Activated CD8-positive, alpha-beta memory T cell treated with anti-CD3 and anti-CD28 coated beads for 48 hours (primary cell): ENCODE measurements around the gene PRKCQ.

Source experiments
- DNase-seq, 3 experiments: peaks; one replicate each; pipeline ENCODE4 v3.0.0-alpha.2; 2020; ENCODE audit warnings: low read depth in 2 of 3, low spot score in 2 of 3

The PRKCQ gene

DNA sequence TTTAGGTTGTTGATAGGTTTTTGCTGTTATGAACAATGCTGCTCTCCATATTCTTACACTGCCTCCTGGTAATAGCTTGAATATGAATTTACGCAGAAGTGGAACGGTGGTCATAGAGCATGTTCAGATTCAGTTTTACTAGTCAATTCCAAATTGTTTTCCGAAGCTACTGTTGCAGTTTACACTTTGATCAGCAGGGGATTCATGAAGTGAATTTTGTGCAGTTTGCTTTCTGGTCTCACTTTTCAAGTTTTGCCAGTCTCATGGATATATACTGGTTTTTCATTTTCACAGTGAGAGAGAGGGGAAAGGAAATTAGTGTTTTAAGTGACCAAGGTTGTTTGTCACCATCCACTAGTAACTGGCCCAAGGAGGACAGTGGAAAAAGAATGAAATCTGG is 171.3 kb downstream of the PRKCQ start:
- DNase-seq, result no peak

- DNase-seq, result no peak
Observed at GRCh38 chr10:6407034-6407721, 172.9 kb downstream of the PRKCQ start.

DNA sequence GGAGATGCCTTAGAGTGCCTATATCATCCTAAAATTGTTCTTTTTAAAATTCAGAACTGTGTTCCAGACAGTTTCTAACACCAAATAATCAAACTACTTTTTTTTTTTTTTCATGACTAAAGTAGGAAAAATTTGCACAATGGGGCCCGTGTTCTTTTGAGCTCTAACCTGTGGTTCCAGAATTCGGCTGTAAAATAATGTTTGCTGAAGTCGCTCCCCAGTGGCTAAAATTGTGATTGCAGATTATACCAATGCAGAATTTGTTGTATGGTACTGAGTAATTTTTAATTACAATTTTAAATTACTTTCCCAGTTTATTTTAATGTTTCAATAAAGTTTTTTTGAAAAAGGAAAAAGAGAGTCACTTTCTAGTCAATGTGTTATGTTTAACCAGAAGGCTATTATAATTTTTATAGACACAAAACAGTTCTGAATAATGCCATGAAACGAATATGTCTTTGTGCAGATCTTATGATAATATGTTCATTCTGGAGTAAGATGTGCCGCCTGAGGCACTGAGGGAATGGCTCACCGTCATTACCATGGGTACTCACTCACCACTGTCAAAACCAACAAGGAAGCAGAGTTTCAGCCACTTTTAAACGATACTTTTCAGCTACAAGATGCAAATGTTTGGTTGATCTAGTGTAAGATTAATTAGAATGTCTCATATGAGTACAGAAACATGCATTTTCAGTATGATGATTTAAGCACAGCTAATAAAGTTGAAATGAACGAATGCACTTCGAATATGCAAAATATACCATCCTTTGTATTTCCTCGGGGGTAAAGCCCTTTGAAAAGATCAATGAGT is 173.6 kb downstream of the PRKCQ start:
- DNase-seq, result no peak

- DNase-seq, result no peak
Observed at GRCh38 chr10:6405713-6406112, 174.4 kb downstream of the PRKCQ start.

DNA sequence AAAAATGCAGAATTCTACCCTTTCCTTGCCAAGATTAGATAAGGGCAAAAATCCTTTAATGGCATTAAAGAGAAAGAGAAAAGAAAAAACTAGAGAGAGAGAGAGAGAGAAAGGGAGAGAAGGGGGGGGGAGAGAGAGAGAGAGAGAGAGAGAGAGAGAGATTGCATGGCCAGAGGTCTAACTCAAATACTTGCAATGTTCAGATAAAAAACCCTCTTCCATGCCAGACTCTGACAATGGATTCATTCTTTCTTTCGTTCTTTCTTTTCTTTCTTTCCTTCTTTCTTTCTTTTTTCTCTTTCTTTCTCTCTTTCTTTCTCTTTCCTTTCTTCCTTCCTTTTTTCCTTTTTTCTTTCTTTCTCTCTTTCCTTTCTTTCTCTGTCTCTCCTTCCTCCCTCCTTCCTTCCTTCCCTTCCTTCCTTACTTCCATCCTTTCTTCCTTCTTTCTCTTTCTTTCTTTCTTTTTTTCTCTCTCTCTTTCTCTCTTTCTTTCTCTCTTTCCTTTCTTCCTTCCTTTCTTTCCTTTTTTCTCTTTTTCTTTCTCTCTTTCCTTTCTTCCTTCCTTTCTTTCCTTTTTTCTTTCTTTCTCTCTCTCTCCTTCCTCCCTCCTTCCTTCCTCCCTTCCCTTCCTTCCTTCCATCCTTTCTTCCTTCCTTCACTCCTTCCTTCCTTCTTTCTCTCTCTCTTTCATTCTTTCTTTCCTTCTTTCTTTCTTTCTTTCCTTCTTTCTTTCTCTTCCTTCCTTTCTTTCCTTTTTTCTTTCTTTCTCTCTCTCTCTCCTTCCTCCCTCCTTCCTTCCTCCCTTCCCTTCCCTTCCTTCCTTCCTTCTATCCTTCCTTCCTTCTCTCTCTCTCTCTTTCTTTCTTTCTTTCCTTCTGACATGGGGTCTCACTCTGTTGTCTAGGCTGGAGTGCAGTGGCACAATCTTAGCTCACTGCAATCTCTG is 175.7 kb downstream of the PRKCQ start:
- DNase-seq, result no peak

DNA sequence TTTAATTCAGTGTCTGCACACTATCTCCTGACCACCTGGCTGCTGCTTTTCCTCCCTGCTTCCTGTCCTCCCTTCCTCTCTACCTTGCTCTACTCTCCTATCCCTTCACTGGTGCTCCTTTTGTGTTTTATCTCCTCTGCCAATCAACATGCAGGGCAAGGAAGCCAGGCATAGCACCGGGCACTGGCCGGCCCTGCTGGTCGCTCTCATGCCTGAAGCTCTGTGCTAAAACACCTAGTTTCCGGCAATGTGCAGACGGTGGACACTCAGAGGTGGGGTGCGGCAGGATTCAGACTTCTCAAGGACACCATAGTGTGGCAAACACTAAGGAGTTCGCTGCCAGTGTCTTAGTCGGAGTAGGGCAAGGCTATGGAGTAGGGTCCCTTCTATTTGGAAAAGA is 177.1 kb downstream of the PRKCQ start:
- DNase-seq, result no peak

- no peak for DNase-seq
Observed at GRCh38 chr10:6402349-6402709, 177.7 kb downstream of the PRKCQ start.

- no peak for DNase-seq
Observed at GRCh38 chr10:6401558-6402348, 178.3 kb downstream of the PRKCQ start.

- DNase-seq, result no peak
Observed at GRCh38 chr10:6400821-6401465, 179.1 kb downstream of the PRKCQ start.

DNA sequence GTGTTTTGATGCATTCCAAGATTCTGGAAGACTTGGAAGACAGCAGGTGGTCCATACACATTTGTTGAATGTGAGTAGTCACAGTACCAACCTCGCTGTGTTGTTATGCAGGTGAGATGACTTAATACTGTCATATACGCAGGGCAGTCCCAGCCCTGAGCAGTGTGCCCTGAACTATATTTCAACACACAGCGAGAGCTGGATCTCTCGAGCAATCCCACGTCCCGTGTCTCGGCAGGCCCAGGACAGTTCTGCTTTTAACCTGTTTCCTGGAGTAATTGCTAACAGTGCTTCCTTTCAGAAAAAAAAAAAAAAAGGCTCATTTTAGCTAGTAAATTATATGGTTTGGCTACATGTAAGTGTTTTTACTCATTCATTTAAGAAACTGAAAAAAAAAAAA is 179.7 kb downstream of the PRKCQ start:
- DNase-seq, result no peak

DNA sequence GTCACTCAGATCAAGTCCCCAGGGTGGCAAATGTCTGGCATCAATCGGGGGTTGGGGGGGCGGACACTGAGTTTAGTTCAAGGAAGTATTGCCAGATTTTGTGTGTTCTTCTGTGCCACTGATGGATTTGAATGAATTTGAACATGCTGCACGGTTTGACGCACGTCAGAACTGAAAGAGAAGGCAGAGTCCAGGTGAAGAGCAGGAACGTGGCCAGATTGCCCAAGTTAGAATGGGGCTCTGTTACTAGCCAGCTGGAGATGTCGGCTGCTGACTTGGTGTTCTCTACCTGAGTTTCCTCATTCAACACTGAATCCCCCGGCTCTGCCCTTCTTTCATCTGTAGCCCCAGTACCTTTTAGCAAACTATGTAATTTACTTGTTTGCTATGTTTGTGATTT is 180.2 kb downstream of the PRKCQ start:
- DNase-seq, result no peak

DNA sequence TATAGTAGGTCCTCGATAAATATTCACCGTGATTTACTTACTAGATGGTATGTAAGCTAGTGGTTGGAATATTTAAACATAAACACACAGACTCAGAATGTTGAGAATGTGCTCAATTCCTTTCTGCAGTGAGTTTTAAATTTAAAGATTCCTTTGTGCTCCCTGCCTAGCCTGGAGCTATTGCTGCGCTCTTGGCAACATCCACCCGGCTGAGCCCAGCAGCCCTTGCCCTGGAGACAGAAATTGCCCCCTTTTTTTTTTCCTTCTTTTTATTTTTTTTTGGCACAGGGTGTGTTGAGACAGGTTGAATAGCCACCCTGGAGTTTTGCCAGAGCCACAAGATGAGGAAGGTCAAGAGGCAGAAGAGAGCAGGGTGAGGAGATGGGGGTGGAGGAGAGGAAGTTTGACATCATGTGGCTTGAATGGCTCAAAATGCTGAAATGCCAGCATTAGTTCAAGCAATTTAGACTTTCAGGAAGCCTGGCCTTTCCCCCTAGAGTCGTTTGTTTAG is 180.8 kb downstream of the PRKCQ start:
- no peak for DNase-seq

GRCh38 chr10:6398399-6398798 is 181.7 kb downstream of the PRKCQ start:
- DNase-seq, result no peak

GRCh38 chr10:6396652-6397051 is 183.4 kb downstream of the PRKCQ start:
- no peak for DNase-seq

DNA sequence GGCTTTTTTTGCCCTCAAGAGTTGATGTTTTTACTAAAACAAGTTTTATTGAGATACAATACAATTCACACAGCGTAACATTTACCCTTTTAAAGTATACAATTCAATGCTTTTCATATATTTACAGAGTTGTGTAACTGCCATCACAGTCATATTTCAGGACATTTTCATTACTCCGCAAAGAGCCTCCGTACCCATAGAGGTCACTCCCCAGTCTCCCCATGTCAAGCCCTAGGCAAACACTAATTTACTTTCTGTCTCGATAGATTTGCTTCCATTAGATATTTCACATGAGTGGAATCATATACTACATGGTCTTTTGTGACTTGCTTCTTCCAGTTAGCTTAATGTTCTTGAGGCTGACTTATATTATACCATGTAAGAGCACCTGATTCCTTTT is 183.8 kb downstream of the PRKCQ start:
- DNase-seq, result no peak

DNA sequence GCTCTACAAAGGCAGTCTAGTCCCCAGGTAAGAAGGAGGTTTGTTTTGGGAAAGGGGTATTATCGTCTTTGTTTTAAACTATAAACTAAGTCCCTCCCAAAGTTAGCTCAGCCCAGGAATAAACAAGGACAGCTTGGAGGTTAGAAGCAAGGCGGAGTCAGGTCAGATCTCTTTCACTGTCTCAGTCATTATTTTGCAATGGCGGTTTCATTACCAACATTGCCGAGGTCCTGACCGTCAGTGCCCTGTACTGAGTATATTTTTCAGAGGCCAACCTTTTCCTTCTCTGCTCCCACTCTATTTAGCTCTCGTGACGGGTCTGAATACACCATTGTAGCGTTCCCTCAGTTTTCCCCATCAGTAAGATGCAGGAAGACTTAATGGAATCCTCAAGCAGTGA is 184.5 kb downstream of the PRKCQ start:
- DNase-seq, result no peak

- DNase-seq, result no peak
Observed at GRCh38 chr10:6394084-6394483, 186.0 kb downstream of the PRKCQ start.

- no peak for DNase-seq
Observed at GRCh38 chr10:6393168-6393567, 186.9 kb downstream of the PRKCQ start.

DNA sequence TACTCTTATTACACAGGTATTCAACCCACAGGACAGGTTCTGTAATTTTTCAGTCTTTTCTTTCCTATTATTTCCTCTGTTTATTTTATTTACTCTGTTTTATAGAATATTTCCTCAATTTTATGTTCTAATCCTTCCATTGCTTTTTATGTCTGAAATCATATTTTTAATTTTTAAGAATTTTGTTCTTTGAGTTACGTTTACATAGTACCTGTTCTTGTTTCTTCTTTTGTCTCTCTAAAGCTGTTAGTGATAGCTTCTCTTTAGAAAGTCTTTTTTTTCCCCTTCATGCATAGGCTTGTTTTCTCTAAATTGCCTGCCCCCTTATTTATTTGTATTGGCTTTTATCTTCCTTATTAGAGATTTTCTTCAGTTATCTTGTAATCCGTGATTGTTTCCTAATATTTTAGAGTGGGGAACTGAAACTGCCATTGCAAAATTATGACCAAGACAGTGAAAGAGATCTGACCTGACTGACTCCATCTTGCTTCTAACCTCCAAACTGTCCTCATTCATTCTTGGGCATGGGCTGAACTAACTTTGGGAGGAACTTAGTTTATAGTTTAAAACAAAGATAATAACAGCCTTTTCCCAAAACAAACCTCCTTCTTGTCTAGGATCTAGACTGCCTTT is 189.7 kb downstream of the PRKCQ start:
- DNase-seq, result no peak
